Keratinocyte (primary cell): ENCODE data around the gene PIAS1. TPM values are rescaled to one million over a fixed set of nuclear protein-coding genes. Genes with fewer than 3 reads are reported as not detected.

ENCODE experiments used
- DNase-seq: peaks from one replicate; pipeline ENCODE4 v3.0.0-alpha.2; 2011; ENCODE audit warnings: low read depth, missing footprints, low spot score
- FAIRE-seq: peaks from 2 replicates; lab custom pipeline; 2011; peaks lifted over from hg19 to GRCh38; lab: Jason Lieb, UNC
- H2AFZ ChIP-seq: 2 replicates; pipeline ENCODE4 v1.6.0; 2012; ENCODE audit warnings: low read length, control low read depth, inconsistent platforms; ENCODE audit not compliant: control insufficient read depth
- H3K27ac ChIP-seq: 2 replicates; pipeline ENCODE4 v1.5.1; 2011; ENCODE audit warnings: low read length; ENCODE audit not compliant: control insufficient read depth, insufficient read depth
- H3K27me3 ChIP-seq: 3 replicates; pipeline ENCODE4 v1.6.0; 2011; ENCODE audit warnings: low read length; ENCODE audit not compliant: control insufficient read depth, insufficient read depth; ENCODE audit errors: extremely low read depth
- H3K36me3 ChIP-seq, 2 experiments: 2 replicates in 1 of 2; 3 replicates in 1 of 2; pipeline ENCODE4 v1.5.1; 2011; ENCODE audit warnings: low read length in 2 of 2, mild to moderate bottlenecking in 1 of 2; ENCODE audit not compliant: control insufficient read depth in 2 of 2, insufficient read depth in 2 of 2; ENCODE audit errors: extremely low read depth in 1 of 2
- H3K4me1 ChIP-seq: 3 replicates; pipeline ENCODE4 v1.5.1; 2011; ENCODE audit warnings: low read length; ENCODE audit not compliant: control insufficient read depth, insufficient read depth; ENCODE audit errors: extremely low read depth
- H3K4me2 ChIP-seq: 3 replicates; pipeline ENCODE4 v1.6.0; 2011; ENCODE audit warnings: low read depth, low read length; ENCODE audit not compliant: control insufficient read depth, insufficient read depth; ENCODE audit errors: extremely low read depth
- H3K4me3 ChIP-seq, 3 experiments: fragments of 200-600 bp in 1 of 3; sonication (generic) in 1 of 3; 2 replicates in 2 of 3; 3 replicates in 1 of 3; pipeline ENCODE4 v1.5.1; 2011 to 2016; ENCODE audit warnings: low read length in 3 of 3, mild to moderate bottlenecking in 3 of 3, control low read depth in 2 of 3, inconsistent platforms in 1 of 3, low read depth in 1 of 3, mixed read lengths in 1 of 3, mixed run types in 1 of 3, moderate library complexity in 1 of 3; ENCODE audit not compliant: control insufficient read depth in 2 of 3, insufficient read depth in 2 of 3; ENCODE audit errors: extremely low read depth in 1 of 3
- H3K79me2 ChIP-seq: 2 replicates; pipeline ENCODE4 v1.6.0; 2012; ENCODE audit warnings: low read length; ENCODE audit not compliant: control insufficient read depth, insufficient read depth
- H3K9ac ChIP-seq: 3 replicates; pipeline ENCODE4 v1.6.0; 2011; ENCODE audit warnings: low read length; ENCODE audit not compliant: control insufficient read depth, insufficient read depth; ENCODE audit errors: extremely low read depth
- H3K9me1 ChIP-seq: 3 replicates; pipeline ENCODE4 v1.6.0; 2011; ENCODE audit warnings: low read length; ENCODE audit not compliant: control insufficient read depth, insufficient read depth; ENCODE audit errors: extremely low read depth
- H3K9me3 ChIP-seq: 2 replicates; pipeline ENCODE4 v1.5.1; 2012; ENCODE audit warnings: low read depth, low read length; ENCODE audit not compliant: control insufficient read depth
- H4K20me1 ChIP-seq: 3 replicates; pipeline ENCODE4 v1.6.0; 2011; ENCODE audit warnings: low read length; ENCODE audit not compliant: control insufficient read depth, insufficient read depth; ENCODE audit errors: extremely low read depth
- EZH2 ChIP-seq: IDR thresholded peaks from one replicate; pipeline ENCODE4 v1.6.1; 2012; ENCODE audit warnings: inconsistent platforms, mild to moderate bottlenecking, low read length, moderate library complexity
- dilution Hi-C: fragments of 300-500 bp; cut with MboI; formaldehyde crosslinking; loops from one replicate; pipeline ENCODE4 v1.7.0; 2020; ENCODE audit warnings: low sequenced_read_pairs; ENCODE audit not compliant: extremely low pct_ligation_motif_present
- polyA plus RNA-seq, 5 experiments: library from polyadenylated mRNA; depleted of rRNA in 3 of 5; stranded (reverse) in 3 of 5; stranded (forward) in 1 of 5; unstranded in 1 of 5; fragments of >200 nt; gene quantifications; 1 replicate in 1 of 5; 2 replicates in 3 of 5; 3 replicates in 1 of 5; pipeline versions ENCODE4 v1.2.1 to v1.2.3, GENCODE V29; 2011 to 2012; ENCODE audit warnings: missing spikeins in 2 of 5, low read depth in 1 of 5, low replicate concordance in 1 of 5
- TF ChIP-seq, protein P1 (sequence below), 3 experiments: IDR thresholded peaks in 1 of 3; conservative IDR thresholded peaks in 1 of 3; optimal IDR thresholded peaks in 1 of 3; 2 replicates in 2 of 3; 3 replicates in 1 of 3; pipeline versions ENCODE3 to v1.5.1; 2011; ENCODE audit warnings: low read length in 3 of 3, mild to moderate bottlenecking in 3 of 3, moderate library complexity in 2 of 3, control low read depth in 1 of 3, inconsistent platforms in 1 of 3; ENCODE audit not compliant: insufficient read depth in 2 of 3; ENCODE audit errors: extremely low read depth in 1 of 3

Gene PIAS1
- polyA plus RNA-seq, 1 donor (not counting 4 experiments of a cell fraction or from before 2014, with no cell fraction given), result 58.2 TPM

DNA sequence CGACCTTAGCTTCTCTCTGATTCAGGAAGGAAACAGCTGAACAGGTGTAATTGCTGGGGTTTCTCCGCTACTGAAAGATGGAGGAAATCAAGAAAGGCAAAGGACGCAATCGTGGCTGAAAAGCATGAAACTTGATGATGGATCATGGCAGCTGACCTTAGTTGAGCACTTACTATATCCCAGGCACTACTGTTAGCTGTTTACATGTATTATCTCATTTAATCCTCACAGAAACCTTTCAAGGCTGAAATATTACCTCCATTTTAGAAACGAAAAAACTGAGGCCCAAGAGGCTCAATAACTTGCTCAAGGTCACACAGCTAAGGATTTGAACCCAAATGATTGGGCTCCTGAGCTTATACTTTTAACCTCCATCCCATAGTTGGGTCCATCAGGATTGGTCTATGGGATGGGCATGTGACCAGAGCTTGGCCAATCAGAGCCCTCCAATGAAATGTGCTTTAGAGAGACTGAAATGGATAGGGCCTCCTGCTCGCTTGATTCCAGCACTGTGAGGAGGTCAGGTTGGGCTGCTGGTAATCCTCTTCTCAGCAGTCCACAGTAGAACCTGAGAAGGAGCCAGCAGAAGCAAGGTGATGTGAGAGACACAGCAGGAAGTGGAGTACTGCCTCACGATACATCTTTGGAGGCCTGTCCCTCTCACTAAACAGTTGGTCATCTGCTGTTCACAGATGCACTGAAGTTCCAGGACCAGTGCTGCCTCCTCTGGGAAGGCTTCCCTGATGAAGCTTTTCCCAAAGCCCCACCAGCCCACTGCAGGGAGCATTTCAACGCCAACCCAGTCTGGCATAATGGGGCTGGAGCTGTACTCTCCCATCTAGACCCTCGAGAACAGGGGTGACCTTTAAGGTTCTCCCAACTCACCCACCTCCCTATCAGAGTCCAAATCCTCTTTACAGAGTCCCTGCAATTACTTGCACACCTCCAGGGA, 165.0 kb downstream of the PIAS1 start:
- peaks cover 3% of the 10 kb centered on the region for H4K20me1 ChIP-seq
- no peaks in the 10 kb centered on the region for H3K9me3 ChIP-seq
- no peaks in the 10 kb centered on the region for H3K4me1 ChIP-seq
- peaks cover 41% of the 10 kb centered on the region for H3K79me2 ChIP-seq
- H3K9me1 ChIP-seq, result no peaks in the 10 kb centered on the region
- TF ChIP-seq, protein P1, sequence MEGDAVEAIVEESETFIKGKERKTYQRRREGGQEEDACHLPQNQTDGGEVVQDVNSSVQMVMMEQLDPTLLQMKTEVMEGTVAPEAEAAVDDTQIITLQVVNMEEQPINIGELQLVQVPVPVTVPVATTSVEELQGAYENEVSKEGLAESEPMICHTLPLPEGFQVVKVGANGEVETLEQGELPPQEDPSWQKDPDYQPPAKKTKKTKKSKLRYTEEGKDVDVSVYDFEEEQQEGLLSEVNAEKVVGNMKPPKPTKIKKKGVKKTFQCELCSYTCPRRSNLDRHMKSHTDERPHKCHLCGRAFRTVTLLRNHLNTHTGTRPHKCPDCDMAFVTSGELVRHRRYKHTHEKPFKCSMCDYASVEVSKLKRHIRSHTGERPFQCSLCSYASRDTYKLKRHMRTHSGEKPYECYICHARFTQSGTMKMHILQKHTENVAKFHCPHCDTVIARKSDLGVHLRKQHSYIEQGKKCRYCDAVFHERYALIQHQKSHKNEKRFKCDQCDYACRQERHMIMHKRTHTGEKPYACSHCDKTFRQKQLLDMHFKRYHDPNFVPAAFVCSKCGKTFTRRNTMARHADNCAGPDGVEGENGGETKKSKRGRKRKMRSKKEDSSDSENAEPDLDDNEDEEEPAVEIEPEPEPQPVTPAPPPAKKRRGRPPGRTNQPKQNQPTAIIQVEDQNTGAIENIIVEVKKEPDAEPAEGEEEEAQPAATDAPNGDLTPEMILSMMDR (optimal IDR thresholded peaks at IDR 0.05 in 1 of 3, IDR thresholded peaks at IDR 0.05 in 1 of 3, conservative IDR thresholded peaks at IDR 0.05 in 1 of 3; ENCODE audit: extremely low read depth in 1 of 3, insufficient read depth in 2 of 3, low read length in 3 of 3), result no peak
- no peak for TF ChIP-seq EZH2
- no peak overlapping the region for H3K9ac ChIP-seq
- dilution Hi-C loops, result no loop called here
- H3K4me2 ChIP-seq, result no peak overlapping the region
- FAIRE-seq, result no peak
- no peaks in the 10 kb centered on the region for H3K27me3 ChIP-seq
- no peak overlapping the region for H3K4me3 ChIP-seq
- H3K36me3 ChIP-seq, result peaks cover 5 to 15% of the 10 kb centered on the region in 2 experiments
- DNase-seq, result no peak
- H3K27ac ChIP-seq, result no peak overlapping the region
- no peak overlapping the region for H2AFZ ChIP-seq

GRCh38 chr15:68220489-68220888, 166.4 kb downstream of the PIAS1 start:
- FAIRE-seq (no peak), DNase-seq (no peak)
- peaks cover 53% of the 10 kb centered on the region for H3K79me2 ChIP-seq
- peaks cover 5 to 18% of the 10 kb centered on the region in 2 experiments for H3K36me3 ChIP-seq
- H3K9me3 ChIP-seq, result no peaks in the 10 kb centered on the region
- H3K27me3 ChIP-seq, result no peaks in the 10 kb centered on the region
- dilution Hi-C loops, result no loop called here
- no peak overlapping the region for H3K27ac ChIP-seq
- H3K4me2 ChIP-seq, result no peak overlapping the region
- no peak overlapping the region for H3K9ac ChIP-seq
- H4K20me1 ChIP-seq, result peaks cover 3% of the 10 kb centered on the region
- no peaks in the 10 kb centered on the region for H3K4me1 ChIP-seq
- H2AFZ ChIP-seq, result no peak overlapping the region
- H3K4me3 ChIP-seq, result no peak overlapping the region
- TF ChIP-seq, protein P1 (optimal IDR thresholded peaks at IDR 0.05 in 1 of 3, IDR thresholded peaks at IDR 0.05 in 1 of 3, conservative IDR thresholded peaks at IDR 0.05 in 1 of 3; ENCODE audit: extremely low read depth in 1 of 3, insufficient read depth in 2 of 3, low read length in 3 of 3), result no peak
- no peak for TF ChIP-seq EZH2
- no peaks in the 10 kb centered on the region for H3K9me1 ChIP-seq
